IMR-90 (cell line): ENCODE results near the gene PROSER2. TPM values are rescaled to one million over a fixed set of nuclear protein-coding genes. Genes with fewer than 3 reads are reported as not detected.

Experiments
- ATAC-seq: fragments of 200-7000 bp; cut with Tn5 transposase; 2 replicates; pipeline ENCODE4 v1.9.1; 2020; ENCODE audit warnings: low read depth, mild to moderate bottlenecking, moderate library complexity
- BruUV-seq: library from RNA; stranded (reverse); fragments of 400-500 nt; replicated peaks from 2 replicates; lab custom pipeline; 2021; lab: Mats Ljungman, UMichigan
- CTCF ChIA-PET: fragments of 300-600 bp; formaldehyde crosslinking; extraction: SDS; loops from one replicate; lab custom pipeline; 2021; ENCODE audit warnings: antibody characterized with exemption; lab: Yijun Ruan, JAX
- POLR2A ChIA-PET: fragments of 300-600 bp; sonication (Branson Sonifier 250); formaldehyde crosslinking; loops from one replicate; lab custom pipeline; 2022; ENCODE audit warnings: antibody characterized with exemption; ENCODE audit not compliant: unreplicated experiment; lab: Charles Lee
- DNase-seq: peaks from one replicate; pipeline ENCODE4 v3.0.0; 2013
- H2AFZ ChIP-seq: replicated peaks from 2 replicates; pipeline ENCODE3; 2013; ENCODE audit warnings: low read length, mild to moderate bottlenecking; ENCODE audit not compliant: poor library complexity
- H2AK5ac ChIP-seq: 2 replicates; pipeline ENCODE4 v1.6.1; 2013; ENCODE audit warnings: low read depth, low read length, inconsistent platforms
- H2AK9ac ChIP-seq: replicated peaks from 2 replicates; pipeline ENCODE3; 2013; ENCODE audit warnings: mild to moderate bottlenecking, low read depth, low read length, moderate library complexity; ENCODE audit not compliant: poor library complexity
- H2BK120ac ChIP-seq: 2 replicates; pipeline ENCODE4 v1.6.1; 2013; ENCODE audit warnings: low read depth, low read length, inconsistent platforms
- H2BK15ac ChIP-seq: 3 replicates; pipeline ENCODE4 v1.6.1; 2013; ENCODE audit warnings: low read depth, low read length, inconsistent platforms
- H2BK20ac ChIP-seq: 2 replicates; pipeline ENCODE4 v1.6.1; 2013; ENCODE audit warnings: low read depth, mild to moderate bottlenecking, inconsistent platforms, low read length, moderate library complexity
- H2BK5ac ChIP-seq: 2 replicates; pipeline ENCODE4 v1.6.1; 2013; ENCODE audit warnings: mild to moderate bottlenecking, low read depth, low read length, inconsistent platforms; ENCODE audit not compliant: poor library complexity, severe bottlenecking
- H3K14ac ChIP-seq: replicated peaks from 2 replicates; pipeline ENCODE4 v1.6.1; 2013; ENCODE audit warnings: low read depth, low read length, inconsistent platforms
- H3K18ac ChIP-seq: 2 replicates; pipeline ENCODE4 v1.6.1; 2013; ENCODE audit warnings: low read depth, low read length, control low read depth
- H3K23ac ChIP-seq: 2 replicates; pipeline ENCODE4 v1.6.1; 2013; ENCODE audit warnings: low read depth, low read length, inconsistent platforms
- H3K27ac ChIP-seq: 2 replicates; pipeline ENCODE4 v1.5.1; 2013; ENCODE audit warnings: mild to moderate bottlenecking, control low read depth, low read length; ENCODE audit not compliant: insufficient read depth
- H3K27me3 ChIP-seq: 2 replicates; pipeline ENCODE4 v1.6.1; 2013; ENCODE audit warnings: low read length; ENCODE audit not compliant: control insufficient read depth, insufficient read depth
- H3K36me3 ChIP-seq: 2 replicates; pipeline ENCODE4 v1.6.1; 2013; ENCODE audit warnings: low read length, mixed read lengths; ENCODE audit not compliant: control insufficient read depth, insufficient read depth
- H3K4ac ChIP-seq: 2 replicates; pipeline ENCODE4 v1.6.1; 2013; ENCODE audit warnings: low read depth, low read length, inconsistent platforms
- H3K4me1 ChIP-seq: 2 replicates; pipeline ENCODE4 v1.6.1; 2013; ENCODE audit warnings: low read length, mixed read lengths; ENCODE audit not compliant: control insufficient read depth, insufficient read depth
- H3K4me2 ChIP-seq: 2 replicates; pipeline ENCODE4 v1.6.1; 2013; ENCODE audit warnings: low read depth, mild to moderate bottlenecking, control low read depth, low read length, moderate library complexity
- H3K4me3 ChIP-seq: 2 replicates; pipeline ENCODE4 v1.5.1; 2013; ENCODE audit warnings: low read depth, mild to moderate bottlenecking, control low read depth, low read length, moderate library complexity; ENCODE audit not compliant: insufficient read depth
- H3K56ac ChIP-seq: 2 replicates; pipeline ENCODE4 v1.6.1; 2013; ENCODE audit warnings: low read length, inconsistent platforms; ENCODE audit not compliant: insufficient read depth; ENCODE audit errors: extremely low read depth
- H3K79me1 ChIP-seq, 2 experiments: 2 replicates each; pipeline ENCODE4 v1.6.1; 2013; ENCODE audit warnings: low read length in 2 of 2, inconsistent platforms in 1 of 2, low read depth in 1 of 2
- H3K9ac ChIP-seq: 2 replicates; pipeline ENCODE4 v1.6.1; 2013; ENCODE audit warnings: low read depth, low read length, control low read depth
- H3K9me1 ChIP-seq: 2 replicates; pipeline ENCODE4 v1.6.1; 2013; ENCODE audit warnings: low read length, inconsistent platforms; ENCODE audit not compliant: insufficient read depth
- H3K9me3 ChIP-seq: 2 replicates; pipeline ENCODE4 v1.6.1; 2013; ENCODE audit warnings: low read length; ENCODE audit not compliant: control insufficient read depth, insufficient read depth
- H4K20me1 ChIP-seq: 2 replicates; pipeline ENCODE4 v1.6.1; 2013; ENCODE audit warnings: low read length, inconsistent platforms; ENCODE audit not compliant: insufficient read depth
- H4K5ac ChIP-seq: 2 replicates; pipeline ENCODE4 v1.6.1; 2013; ENCODE audit warnings: mild to moderate bottlenecking, low read depth, low read length, control low read depth
- H4K8ac ChIP-seq, 2 experiments: 2 replicates each; pipeline ENCODE4 v1.6.1; 2013; ENCODE audit warnings: low read depth in 2 of 2, low read length in 2 of 2, control low read depth in 1 of 2, inconsistent platforms in 1 of 2
- H4K91ac ChIP-seq: 2 replicates; pipeline ENCODE4 v1.6.1; 2013; ENCODE audit warnings: low read depth, low read length, inconsistent platforms; ENCODE audit not compliant: insufficient read depth
- MAZ ChIP-seq: IDR thresholded peaks from 2 replicates; pipeline ENCODE4 v1.6.1; 2012; ENCODE audit warnings: low read depth, mild to moderate bottlenecking, low read length, improper control_type of control experiment, moderate library complexity, borderline replicate concordance
- POLR2A ChIP-seq: IDR thresholded peaks from 2 replicates; pipeline ENCODE4 v1.6.1; 2012; ENCODE audit warnings: mild to moderate bottlenecking, low read depth, low read length
- RAD21 ChIP-seq: IDR thresholded peaks from 2 replicates; pipeline ENCODE4 v1.6.1; 2012; ENCODE audit warnings: low read length, improper control_type of control experiment
- RCOR1 ChIP-seq: IDR thresholded peaks from 2 replicates; pipeline ENCODE4 v1.6.1; 2012; ENCODE audit warnings: mild to moderate bottlenecking, low read length, improper control_type of control experiment; ENCODE audit not compliant: insufficient replicate concordance
- RFX5 ChIP-seq: IDR thresholded peaks from 2 replicates; pipeline ENCODE4 v1.8.0; 2012; ENCODE audit warnings: low read depth, mild to moderate bottlenecking, low read length, moderate library complexity
- WGBS, 2 experiments: methylation state at CpG; one replicate each; pipeline versions ENCODE4 v1.1.5 to v1.1.7; 2013; ENCODE audit warnings: missing lambda C conversion rate in 2 of 2; ENCODE audit not compliant: insufficient read length in 1 of 2; ENCODE audit errors: extremely low coverage in 2 of 2; 5-methylcytosine and 5-hydroxymethylcytosine counted together
- dilution Hi-C: fragments of 300-500 bp; cut with HindIII; formaldehyde crosslinking; loops from one replicate; pipeline ENCODE4 v1.14.3; 2018; ENCODE audit warnings: low sequenced_read_pairs; ENCODE audit not compliant: unreplicated experiment
- in situ Hi-C: fragments of 300-500 bp; cut with MboI; formaldehyde crosslinking; loops from 3 replicates; pipeline ENCODE4 v1.14.3; 2019; ENCODE audit warnings: low sequenced_read_pairs, inconsistent platforms, mixed read lengths
- intact Hi-C: fragments of 100-400 bp; cut with micrococcal nuclease; formaldehyde crosslinking; loops from 2 replicates; pipeline ENCODE4 v1.10.0; 2022
- polyA plus RNA-seq, 3 experiments: library from polyadenylated mRNA; depleted of rRNA; stranded (reverse); fragments of >200 nt; gene quantifications; 2 replicates each; pipeline ENCODE4 v1.2.3, GENCODE V29; 2012; ENCODE audit warnings: low replicate concordance in 1 of 3
- total RNA-seq: library from RNA; depleted of rRNA; stranded (reverse); fragments of >200 nt; gene quantifications from 2 replicates; pipeline ENCODE4 v1.2.3, GENCODE V29; 2012

PROSER2 gene
- total and polyA plus RNA-seq, 2 of the 4 experiments (the other 2 are of a cell fraction): 1.4 to 2.0 TPM

DNA sequence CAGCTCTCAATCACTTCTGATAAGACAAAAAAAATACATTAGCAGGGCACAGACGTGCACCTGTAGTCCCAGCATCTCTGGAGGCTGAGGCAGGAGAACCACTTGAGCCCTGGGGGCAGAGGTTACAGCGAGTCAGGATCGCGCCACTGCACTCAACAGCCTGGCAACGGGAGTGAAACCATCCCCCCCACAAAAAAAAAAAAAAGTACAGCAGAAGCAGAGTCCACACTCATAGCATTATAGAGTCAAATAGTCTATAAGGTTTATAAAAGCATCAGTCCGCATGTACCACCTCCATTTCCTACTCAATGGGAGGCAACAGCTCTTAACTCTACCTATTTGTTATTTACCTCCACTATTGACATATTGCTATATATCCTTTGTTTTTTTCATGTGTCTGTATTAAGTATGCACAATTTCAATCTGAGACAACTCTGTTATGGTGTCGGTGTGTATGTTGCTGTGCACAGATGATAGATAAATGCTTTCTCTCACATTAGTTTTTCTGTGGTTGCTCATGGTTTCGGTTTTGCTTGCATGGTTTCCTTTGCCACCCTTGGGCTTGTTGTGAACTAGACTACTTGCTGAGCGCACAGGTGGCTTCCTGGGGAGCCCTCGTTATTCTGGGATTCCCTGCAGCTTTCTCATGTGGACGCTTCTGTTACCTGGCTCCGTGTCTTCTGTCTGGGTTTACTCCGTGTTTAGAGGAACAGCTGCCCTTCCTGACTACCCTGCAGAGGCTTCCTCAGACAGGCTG lies 40.4 kb downstream of the PROSER2 start (continued):
- TF ChIP-seq POLR2A: no peak

DNA sequence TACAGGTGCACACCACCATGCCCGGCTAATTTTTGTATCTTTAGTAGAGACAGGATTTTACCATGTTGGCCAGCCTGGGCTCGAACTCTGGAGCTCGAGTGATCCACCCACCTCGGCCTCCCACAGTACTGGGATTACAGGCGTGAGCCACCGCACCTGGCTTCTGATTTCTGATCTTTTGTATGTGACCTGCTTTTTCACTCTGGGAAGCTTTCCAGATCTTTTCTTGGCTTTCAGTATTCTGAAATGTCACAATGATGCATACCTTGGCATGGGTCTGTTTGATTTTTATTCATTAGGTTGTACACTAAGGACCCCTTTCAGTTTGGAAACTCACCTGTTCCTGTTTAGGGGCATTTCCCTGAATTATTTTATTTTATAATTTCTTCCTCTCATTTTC lies 41.6 kb downstream of the PROSER2 start:
- 62% methylated on average over 3 of the region's 6 CpGs; no CpG with 5 or more reads in 1 of the 2 experiments for WGBS, 2 experiments
- CTCF ChIA-PET: interaction anchor here (1.1 kb wide), 1 partner anchor 9 kb away, joined by 3 read pairs; no protein-coding TSS in a partner anchor
- Histone ChIP-seq H3K4me2 (no peak overlapping the region), H2AK9ac (no peak overlapping the region), H2AK5ac (no peak overlapping the region), H3K18ac (no peak overlapping the region), H3K9me3 (no peaks in the 10 kb centered on the region), H3K4me1 (no peaks in the 10 kb centered on the region), H4K91ac (no peak overlapping the region), H3K56ac (no peak overlapping the region), H2BK120ac (no peak overlapping the region), H2AFZ (no peak overlapping the region), H3K4me3 (no peak overlapping the region), H3K9ac (no peak overlapping the region), H3K23ac (no peak overlapping the region), H4K5ac (no peak overlapping the region), H2BK15ac (no peak overlapping the region), H3K14ac (no peak overlapping the region), H4K20me1 (no peaks in the 10 kb centered on the region), H3K27me3 (no peaks in the 10 kb centered on the region), H3K36me3 (no peaks in the 10 kb centered on the region), H2BK20ac (no peak overlapping the region), H3K27ac (no peak overlapping the region), H2BK5ac (no peak overlapping the region), H3K79me1 (no peaks in the 10 kb centered on the region), H3K4ac (no peak overlapping the region), H4K8ac (no peak overlapping the region), H3K9me1 (peaks cover 8% of the 10 kb centered on the region; the same call in 1 of the 2 replicates)
- in situ Hi-C loops (no loop called here), dilution Hi-C loops (no loop called here), intact Hi-C loops (no loop called here)
- POLR2A ChIA-PET: no interaction called here
- no peak for DNase-seq
- no TSS peak for BruUV-seq
- TF ChIP-seq RCOR1 (no peak), RAD21 (no peak), MAZ (no peak), RFX5 (no peak)
- no peak for ATAC-seq
